Measurements from ENCODE around the gene DIDO1.

GRCh38 chr20:62858058-62858830 is 68.1 kb downstream of the DIDO1 start:
- TF ChIP-seq CTCF (IDR thresholded peaks at IDR 0.05; ENCODE audit: low read depth, low read length) (no peak), EZH2phosphoT487 (IDR thresholded peaks at IDR 0.05; ENCODE audit: low read depth) (no peak)
